ENCODE measurements around the gene HCST. TPM values are rescaled to one million over a fixed set of nuclear protein-coding genes. Genes with fewer than 3 reads are reported as not detected.
"Not testable (repeated sequence)": the region's sequence is repeated elsewhere in the genome, so short reads cannot be mapped to it uniquely, and the experiment has no call there.

Gene HCST
- total RNA-seq, 1 donor from 2014 or later, result 1.3 TPM

GRCh38 chr19:35908973-35909683 is 6.8 kb downstream of the HCST start:
- no peak for DNase-seq (ENCODE audit: low read depth)
- no peak for FAIRE-seq

GRCh38 chr19:35909684-35910035 is 7.3 kb downstream of the HCST start:
- no peaks in the 10 kb centered on the region for H3K27me3 ChIP-seq (ENCODE audit: control insufficient read depth, insufficient read depth, low read length)
- no peaks in the 10 kb centered on the region for H3K36me3 ChIP-seq (ENCODE audit: control insufficient read depth, insufficient read depth, low read length)
- TF ChIP-seq CTCF (IDR thresholded peaks at IDR 0.05; ENCODE audit: insufficient read depth, low read length, severe bottlenecking), result no peak
- DNase-seq (ENCODE audit: low read depth) (no peak), FAIRE-seq (no peak)
- H3K4me3 ChIP-seq (ENCODE audit: low read depth, low read length), result no peak overlapping the region

More at GRCh38 chr19:35908973-35909683, 6.8 kb downstream of the HCST start:
- H3K27me3 ChIP-seq (ENCODE audit: control insufficient read depth, insufficient read depth, low read length), result no peaks in the 10 kb centered on the region
- no peak for TF ChIP-seq CTCF (IDR thresholded peaks at IDR 0.05; ENCODE audit: insufficient read depth, low read length, severe bottlenecking)
- no peak overlapping the region for H3K4me3 ChIP-seq (ENCODE audit: low read depth, low read length)
- H3K36me3 ChIP-seq (ENCODE audit: control insufficient read depth, insufficient read depth, low read length), result no peaks in the 10 kb centered on the region

GRCh38 chr19:35910355-35910754 is 8.0 kb downstream of the HCST start:
- not testable (repeated sequence) for DNase-seq (ENCODE audit: low read depth); H3K27me3 ChIP-seq (ENCODE audit: control insufficient read depth, insufficient read depth, low read length); FAIRE-seq; H3K36me3 ChIP-seq (ENCODE audit: control insufficient read depth, insufficient read depth, low read length); H3K4me3 ChIP-seq (ENCODE audit: low read depth, low read length)

- no peak overlapping the region for H3K4me3 ChIP-seq (ENCODE audit: low read depth, low read length)
- no peak for TF ChIP-seq CTCF (IDR thresholded peaks at IDR 0.05; ENCODE audit: insufficient read depth, low read length, severe bottlenecking)
- DNase-seq (ENCODE audit: low read depth) (peak; percentile 18), FAIRE-seq (no peak)
- no peaks in the 10 kb centered on the region for H3K36me3 ChIP-seq (ENCODE audit: control insufficient read depth, insufficient read depth, low read length)
- H3K27me3 ChIP-seq (ENCODE audit: control insufficient read depth, insufficient read depth, low read length), result no peaks in the 10 kb centered on the region
Measured at GRCh38 chr19:35911173-35911572, 8.8 kb downstream of the HCST start.

GRCh38 chr19:35911790-35912189 is 9.5 kb downstream of the HCST start:
- FAIRE-seq, result no peak
- H3K27me3 ChIP-seq (ENCODE audit: control insufficient read depth, insufficient read depth, low read length), result no peaks in the 10 kb centered on the region
- TF ChIP-seq CTCF (IDR thresholded peaks at IDR 0.05; ENCODE audit: insufficient read depth, low read length, severe bottlenecking), result no peak
- no peak overlapping the region for H3K4me3 ChIP-seq (ENCODE audit: low read depth, low read length)
- no peaks in the 10 kb centered on the region for H3K36me3 ChIP-seq (ENCODE audit: control insufficient read depth, insufficient read depth, low read length)
- peak; percentile 85 for DNase-seq (ENCODE audit: low read depth)

- TF ChIP-seq CTCF (IDR thresholded peaks at IDR 0.05; ENCODE audit: insufficient read depth, low read length, severe bottlenecking), result no peak
- no peak for FAIRE-seq
- no peaks in the 10 kb centered on the region for H3K27me3 ChIP-seq (ENCODE audit: control insufficient read depth, insufficient read depth, low read length)
Measured at GRCh38 chr19:35913589-35913988, 11.3 kb downstream of the HCST start.

More at GRCh38 chr19:35913589-35913988, 11.3 kb downstream of the HCST start:
- DNase-seq (ENCODE audit: low read depth), result peak; percentile 69
- Histone ChIP-seq H3K4me3 (ENCODE audit: low read depth, low read length) (no peak overlapping the region), H3K36me3 (ENCODE audit: control insufficient read depth, insufficient read depth, low read length) (no peaks in the 10 kb centered on the region)

Measured in bronchial epithelial cell (primary cell).